ENCODE measurements around the gene SULT1E1.

DNA sequence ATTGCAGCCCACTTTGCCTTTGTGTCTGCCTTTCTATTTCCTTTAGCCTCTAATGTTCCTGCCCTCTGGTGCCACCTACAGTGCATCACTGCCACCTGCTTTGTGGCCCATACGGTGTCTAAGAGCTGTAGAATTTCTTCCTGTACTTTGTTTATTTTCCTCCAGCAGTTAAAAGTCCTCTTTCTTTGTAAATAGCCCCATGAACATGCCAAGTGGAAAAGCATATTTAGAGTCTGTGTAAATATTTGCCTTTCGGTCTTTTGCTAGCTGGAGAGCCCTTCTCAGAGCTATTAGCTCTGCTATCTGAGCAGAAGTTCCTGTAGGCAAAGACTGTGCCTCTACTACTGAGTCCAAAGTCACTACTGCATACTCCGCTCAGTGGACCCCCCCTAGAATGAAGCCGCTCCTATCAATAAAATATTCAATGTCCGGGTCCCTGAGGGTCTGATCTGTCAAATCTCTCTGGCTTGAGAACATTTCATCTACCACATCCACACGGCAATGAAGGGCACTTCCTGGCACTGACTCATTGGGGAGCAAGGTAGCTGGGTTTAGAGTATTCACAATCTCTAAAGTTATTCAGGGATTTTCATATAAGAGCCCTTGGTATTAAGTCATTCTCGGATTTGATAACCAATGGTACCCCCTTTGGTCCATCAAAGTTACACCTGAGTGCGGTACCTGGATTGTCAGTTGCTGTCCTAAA lies 36.3 kb downstream of the SULT1E1 start:
- TF ChIP-seq, protein P1, sequence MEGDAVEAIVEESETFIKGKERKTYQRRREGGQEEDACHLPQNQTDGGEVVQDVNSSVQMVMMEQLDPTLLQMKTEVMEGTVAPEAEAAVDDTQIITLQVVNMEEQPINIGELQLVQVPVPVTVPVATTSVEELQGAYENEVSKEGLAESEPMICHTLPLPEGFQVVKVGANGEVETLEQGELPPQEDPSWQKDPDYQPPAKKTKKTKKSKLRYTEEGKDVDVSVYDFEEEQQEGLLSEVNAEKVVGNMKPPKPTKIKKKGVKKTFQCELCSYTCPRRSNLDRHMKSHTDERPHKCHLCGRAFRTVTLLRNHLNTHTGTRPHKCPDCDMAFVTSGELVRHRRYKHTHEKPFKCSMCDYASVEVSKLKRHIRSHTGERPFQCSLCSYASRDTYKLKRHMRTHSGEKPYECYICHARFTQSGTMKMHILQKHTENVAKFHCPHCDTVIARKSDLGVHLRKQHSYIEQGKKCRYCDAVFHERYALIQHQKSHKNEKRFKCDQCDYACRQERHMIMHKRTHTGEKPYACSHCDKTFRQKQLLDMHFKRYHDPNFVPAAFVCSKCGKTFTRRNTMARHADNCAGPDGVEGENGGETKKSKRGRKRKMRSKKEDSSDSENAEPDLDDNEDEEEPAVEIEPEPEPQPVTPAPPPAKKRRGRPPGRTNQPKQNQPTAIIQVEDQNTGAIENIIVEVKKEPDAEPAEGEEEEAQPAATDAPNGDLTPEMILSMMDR (IDR thresholded peaks at IDR 0.05; ENCODE audit: low read length), result peak; percentile 74
- TF ChIP-seq EZH2 (optimal IDR thresholded peaks at IDR 0.05; ENCODE audit: low read depth, low read length) (no peak), EZH2phosphoT487 (IDR thresholded peaks at IDR 0.05; ENCODE audit: low read length) (no peak)
